NCI-H2107 treated with DMSO at 0.1 percent for 48 hours (cell line): ENCODE data around the gene PHF21B.

Experiments
- DNase-seq: peaks from one replicate; lab custom pipeline; 2025; ENCODE audit not compliant: unreplicated experiment; lab: John Stamatoyannopoulos, UW

Gene PHF21B

DNA sequence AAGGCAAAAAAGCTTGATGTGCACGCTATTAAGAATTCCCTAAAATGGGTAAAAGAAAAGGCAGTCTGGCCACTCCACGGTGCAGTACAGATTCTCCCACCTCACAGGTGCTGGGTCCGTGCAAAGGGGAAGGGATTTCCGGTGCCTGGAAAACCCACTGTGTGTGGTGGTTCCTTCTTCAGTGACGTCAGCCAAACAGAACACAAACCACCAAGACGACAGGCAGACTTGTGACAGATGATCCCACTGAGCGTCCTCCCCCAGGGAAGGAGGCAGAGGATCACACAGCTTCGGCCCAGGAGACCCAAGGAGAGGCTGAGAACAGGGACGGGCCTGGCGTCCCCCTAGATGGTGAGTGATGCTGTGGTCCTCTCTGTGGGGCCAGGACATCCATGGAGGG, 18.6 kb downstream of the PHF21B start:
- no peak for DNase-seq

DNA sequence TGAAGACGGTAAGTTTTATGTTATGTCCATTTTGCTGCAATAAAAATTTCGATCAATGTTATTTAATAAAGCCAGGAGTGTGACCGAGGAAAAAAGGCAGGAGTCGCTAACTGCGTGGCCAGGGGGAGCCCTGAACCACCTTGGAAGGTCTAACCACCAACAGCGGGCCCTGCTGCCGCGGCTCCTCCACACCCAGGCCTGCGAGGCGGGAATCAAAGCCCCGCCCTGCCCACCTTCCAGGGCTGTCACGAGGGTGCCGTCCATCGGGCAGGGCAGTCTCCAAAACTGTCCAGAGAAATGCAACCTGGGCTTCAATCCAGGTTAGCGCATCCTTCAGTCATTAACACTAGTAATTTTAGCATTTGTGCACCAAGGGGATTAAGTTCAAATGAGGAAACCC, 19.0 kb downstream of the PHF21B start:
- DNase-seq = no peak

DNA sequence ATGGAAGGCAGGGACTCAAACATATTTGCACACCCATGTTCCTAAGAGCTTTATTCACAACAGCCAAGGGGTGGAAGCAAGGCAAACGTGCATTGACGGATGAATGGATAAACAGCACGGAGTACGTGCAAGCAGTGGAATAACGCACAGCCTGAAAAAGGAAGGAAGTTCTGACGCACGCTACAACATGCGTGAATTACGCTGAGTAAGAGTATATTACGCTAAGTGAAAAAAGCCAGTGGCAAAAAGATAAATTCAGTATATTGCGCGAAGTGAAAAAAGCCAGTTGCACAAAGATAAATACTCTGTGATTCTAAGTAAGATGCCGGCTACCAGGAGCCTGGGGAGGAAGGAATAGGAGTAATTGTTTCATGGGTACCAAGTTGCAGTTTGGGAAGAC, 19.5 kb downstream of the PHF21B start:
- no peak for DNase-seq

DNA sequence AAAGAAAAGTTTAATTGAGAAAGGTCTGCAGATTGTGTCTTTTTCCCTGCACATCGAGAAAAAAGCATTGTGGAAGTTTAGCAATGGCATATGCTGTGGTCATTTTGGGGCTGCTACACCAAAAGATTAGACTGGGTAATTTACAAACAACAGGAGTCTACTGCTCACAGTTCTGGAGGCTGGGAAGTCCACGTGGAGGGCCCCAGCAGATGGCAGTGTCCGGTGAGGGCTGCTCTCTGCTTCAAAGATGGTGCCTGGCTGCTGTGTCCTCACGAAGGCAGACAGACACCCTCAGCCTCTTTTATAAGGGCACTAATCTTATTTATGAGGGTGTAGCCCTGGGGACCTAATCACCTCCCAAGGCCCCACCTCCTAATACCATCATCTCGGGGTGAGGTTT, 21.1 kb downstream of the PHF21B start:
- DNase-seq = no peak

DNA sequence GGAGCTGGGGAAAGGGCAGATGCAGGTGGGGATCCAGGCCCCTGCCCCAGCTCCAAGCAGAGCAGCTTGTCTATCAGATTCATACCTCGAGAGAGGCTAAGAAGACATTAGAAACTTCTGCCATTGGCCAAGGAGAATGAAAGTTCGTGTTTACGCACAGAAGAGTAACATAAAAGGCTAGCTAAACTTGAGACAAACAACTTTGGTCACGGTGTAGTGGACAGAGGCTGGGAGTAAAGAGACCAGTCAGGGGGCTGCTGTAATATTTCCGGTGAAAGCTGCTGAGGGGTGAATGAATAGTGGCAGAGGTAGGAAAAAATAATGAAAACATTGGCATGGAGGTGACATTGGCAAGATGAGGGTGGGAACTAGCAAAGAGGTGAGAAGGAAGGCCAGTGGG, 22.9 kb downstream of the PHF21B start:
- no peak for DNase-seq

DNA sequence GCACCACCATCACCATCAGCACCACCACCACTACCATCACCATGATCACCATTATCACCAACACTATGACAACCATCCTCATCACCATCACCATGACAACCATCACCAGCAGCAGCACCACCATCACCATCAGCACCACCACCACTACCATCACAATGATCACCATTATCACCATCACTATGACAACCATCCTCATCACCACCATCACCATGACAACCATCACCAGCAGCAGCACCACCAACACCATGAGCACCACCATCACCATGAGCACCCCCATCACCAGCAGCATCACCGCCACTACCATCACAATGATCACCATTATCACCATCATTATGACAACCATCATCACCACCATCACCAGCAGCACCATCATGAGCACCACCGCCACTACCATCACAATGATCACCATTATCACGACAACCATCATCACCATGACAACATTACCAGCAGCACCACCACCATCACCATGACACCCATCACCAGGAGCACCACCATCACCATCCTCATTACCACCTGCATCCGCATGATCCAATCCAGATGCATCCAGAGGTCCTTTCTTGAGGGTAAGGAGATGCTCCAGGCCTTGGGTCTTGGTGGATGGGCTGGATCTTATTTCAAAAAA, 23.8 kb downstream of the PHF21B start:
- no peak for DNase-seq

DNA sequence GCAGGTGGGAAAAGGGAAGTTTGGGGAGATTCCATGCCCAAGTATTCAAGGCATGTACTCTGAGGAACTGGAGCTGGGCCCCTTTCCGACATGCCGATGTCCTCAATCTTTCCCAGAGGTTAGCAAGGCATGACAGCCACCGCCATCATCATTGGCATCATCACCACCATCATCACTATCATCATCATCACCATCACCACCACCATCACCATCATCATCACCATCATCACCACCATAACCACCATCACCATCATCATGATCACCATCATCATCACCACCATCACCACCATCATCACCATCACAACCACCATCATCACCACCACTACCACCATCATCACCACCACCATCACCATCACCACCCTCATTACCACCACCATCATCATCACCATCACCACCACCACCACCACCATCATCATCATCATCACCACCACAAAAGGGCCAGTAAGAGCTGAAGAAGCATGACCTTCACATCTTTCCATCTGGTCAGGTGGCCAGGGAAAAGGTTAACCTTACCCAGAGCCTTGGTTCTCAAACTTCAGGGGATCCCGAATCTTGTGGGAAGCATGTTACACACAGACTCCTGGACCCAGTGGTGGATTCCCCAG, 25.8 kb downstream of the PHF21B start:
- DNase-seq = no peak

DNA sequence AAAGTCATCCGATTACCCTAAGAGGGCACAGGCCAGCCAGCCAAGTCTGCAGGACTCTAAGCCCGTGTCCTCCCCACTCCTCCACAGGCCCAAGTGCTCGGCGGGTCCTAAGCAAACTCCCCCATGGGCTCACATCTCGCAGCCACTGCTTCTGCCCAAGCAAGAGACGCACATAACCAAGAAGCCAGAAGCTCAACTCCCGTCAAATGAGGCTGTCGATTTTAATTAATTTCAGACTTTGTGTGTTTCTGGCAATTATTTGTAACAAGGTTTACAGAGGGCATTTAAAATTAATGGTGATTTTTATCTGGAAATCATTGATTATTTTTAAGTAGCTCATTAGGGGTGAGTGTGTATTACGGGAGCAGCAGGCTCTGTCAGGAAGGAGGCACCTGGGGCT, 27.4 kb downstream of the PHF21B start:
- DNase-seq = no peak

DNA sequence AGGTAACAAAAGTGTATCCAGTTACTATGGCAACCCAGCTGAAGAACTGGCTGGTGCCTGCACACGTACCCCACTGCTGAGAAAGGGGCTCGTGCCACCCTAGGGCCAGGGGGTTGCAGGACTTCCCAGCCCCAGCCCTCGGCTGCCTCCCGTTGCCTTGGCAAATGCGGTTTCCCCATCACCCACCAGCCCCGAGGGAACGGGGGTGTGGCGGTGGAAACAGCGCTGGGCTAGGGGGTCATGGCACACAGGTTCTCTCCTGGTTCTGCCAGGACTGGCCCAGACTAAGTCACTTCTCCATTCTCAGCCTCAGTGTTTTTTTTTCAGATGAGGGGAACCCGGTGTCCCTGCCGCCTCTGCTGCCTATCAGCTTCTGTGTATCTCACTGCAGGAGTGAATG, 27.9 kb downstream of the PHF21B start:
- DNase-seq = no peak

DNA sequence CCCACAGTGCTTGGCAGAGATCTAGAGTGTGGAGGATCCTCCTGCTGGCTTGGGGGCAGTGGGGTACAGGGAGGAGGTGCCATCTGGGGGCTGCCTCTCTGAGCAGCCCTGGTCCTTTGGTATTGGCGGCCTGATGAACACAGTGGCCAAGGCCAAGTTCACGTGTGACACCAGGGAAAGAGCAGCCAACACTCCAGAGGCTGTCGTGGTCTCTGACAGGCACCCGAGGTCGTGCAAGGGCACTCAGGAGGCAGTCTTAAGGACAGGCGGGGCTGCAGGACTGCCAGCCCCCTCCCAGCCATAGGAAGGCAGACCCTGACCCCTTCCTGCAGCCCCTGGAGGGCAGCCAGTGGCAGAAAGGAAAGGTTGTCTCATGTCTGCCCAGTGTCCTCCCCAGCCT, 30.7 kb downstream of the PHF21B start:
- no peak for DNase-seq

DNA sequence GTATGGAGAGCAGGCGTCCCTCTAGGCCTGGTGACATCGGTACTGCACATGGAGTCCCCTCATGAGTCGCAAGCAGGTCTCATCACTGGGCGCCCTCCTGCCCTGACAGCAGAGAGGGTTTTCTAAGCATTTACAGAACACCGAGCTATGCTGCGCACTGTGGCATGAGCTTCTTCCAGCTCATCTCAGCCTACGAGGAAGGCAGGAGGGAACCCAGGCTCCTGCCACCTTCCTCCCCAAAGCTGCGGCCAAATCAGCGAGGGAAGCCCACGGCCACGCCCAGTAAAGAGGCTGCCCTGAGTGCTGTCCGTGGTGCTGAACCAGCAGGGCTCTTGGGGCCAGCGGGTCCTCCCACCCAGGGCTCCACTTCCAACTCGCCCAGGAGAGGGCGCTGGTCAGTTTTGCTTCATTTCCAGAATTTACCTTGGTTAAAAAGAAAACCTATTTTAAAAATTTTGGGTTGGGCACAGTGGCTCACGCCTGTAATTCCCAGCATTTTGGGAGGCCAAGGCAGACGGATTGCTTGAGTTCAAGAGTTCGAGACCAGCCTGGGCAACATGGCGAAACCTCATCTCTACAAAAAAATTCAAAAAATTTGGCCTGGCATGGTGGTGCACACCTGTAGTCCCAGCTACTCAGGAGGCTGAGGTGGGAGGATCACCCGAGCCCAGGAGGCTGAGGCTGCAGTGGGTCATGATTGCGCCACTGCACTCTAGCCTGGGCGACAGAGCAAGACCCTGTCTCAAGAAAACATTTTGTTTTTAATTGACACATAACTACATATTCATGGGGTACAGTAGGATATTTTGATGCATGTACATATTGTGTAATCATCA, 34.2 kb downstream of the PHF21B start:
- DNase-seq = no peak

DNA sequence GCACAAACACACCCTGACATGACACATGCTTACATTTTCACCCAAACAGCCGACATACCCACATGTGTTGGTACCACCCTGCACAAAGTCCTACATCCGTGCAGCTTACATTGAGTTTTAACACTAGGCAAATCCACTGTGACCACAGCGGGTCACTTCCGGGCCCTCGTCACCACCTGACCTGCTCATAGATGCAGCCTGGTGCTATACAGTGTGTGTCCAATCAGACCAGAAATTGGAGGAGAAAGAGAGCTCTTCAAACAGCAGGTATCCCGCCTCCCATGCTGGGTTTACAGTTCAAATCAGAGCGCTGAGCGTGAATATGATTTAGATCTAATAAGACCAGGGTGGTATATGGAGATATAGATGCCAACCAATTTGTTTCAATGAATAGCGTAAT, 35.4 kb downstream of the PHF21B start:
- DNase-seq = no peak

DNA sequence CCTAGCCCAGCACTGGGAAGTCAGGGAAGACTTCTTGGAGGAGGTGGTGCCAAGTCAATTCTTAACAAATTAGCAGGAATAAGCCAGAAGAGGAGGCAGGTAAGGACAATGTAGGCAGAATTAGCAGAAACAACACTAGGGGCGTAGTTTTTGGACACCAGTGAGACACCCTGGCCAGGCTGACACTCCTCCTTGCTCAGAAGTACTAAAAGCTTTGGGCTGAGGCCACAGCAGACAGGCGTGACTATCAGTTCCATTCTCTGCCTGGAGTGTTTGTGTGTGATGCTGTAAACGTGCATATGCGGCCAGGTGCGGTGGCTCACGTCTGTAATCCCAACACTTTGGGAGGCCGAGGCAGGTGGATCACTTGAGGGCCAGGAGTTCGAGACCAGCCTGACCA, 36.0 kb downstream of the PHF21B start:
- no peak for DNase-seq

DNA sequence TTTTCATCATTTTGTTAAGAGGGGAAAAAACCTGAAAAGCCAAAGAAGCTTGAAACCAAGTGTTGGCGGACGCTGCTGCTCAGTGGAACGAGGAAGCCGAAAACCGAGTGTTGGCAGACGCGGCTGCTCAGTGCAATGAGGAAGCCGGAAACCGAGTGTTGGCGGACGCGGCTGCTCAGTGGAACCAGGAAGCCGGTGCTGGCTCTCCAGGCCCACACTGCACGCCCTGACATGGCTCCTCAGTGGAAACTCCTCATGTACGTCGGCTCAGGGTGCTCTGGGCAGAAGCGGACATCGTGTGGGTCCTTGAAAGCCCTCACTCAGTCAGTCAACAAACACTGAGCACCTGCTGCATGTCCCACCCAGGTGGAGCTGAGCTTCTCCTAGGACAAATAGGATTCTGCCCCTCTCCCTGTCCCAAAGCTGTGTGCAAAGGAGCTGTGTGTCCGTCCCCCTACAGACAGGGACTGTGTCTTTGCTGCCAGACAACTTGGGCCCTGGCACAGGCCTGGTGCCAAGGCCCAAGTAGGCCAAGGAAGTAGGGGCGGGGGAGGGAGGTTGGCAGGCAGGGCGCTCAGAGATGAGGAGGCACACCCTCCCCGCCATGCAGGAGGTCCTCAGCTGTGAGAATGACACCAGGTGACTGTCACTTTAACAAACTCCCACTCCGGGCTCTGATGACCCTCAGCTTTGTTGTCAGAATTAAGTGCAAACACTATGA, 37.3 kb downstream of the PHF21B start:
- DNase-seq = no peak

DNA sequence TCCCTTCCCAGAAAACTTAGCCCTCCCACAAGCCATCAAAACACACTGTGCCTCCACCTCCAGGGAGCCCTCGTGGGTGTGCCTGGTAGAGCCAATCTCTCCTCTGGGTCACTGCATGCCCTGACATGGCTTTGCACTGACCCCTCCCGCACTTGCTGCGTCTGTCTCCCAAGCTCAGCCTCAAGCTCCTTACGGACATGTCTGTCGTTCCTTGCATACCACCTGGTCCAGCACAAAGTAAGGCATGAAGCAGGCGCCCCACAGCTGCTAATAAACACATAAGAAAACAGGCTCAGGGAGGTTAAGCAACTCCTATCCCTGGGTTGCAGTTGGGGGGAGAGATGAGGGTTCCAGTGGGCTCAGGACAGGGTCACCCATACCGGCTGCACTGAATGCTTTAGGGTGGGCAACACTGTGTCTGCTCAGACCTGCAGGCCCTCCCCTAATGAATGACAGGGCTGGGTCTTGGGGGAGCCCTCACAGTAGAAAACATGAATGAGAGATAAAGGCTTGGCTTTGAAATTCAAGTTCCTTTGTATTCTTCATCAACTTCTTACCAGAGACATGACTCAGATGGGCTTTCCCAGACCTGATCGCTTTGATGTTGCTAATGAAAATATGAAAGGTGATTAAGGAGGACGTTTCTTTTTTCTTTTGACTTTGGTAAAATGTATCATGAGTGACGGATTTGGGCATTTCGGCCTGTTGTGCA, 38.0 kb downstream of the PHF21B start:
- DNase-seq = no peak

DNA sequence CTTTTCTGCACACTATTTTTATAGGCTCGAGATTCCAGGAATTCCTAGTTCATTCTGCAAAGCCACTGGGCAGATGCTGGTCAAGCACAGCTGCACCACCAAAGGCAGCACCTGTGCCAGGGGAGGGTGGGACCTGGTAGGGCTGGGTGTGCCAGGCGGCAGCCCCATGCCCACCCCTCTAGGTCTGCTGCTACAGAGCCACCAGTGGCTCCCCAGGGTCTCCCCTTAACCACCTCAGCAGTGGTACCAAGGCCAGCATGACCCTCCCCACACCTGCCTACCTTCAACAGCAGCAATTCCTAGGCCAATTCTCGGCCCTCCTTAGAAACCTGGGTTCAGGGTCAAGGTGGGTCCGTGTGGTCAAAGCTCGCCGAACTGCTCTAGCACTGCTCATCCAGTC, 39.5 kb downstream of the PHF21B start:
- no peak for DNase-seq

DNA sequence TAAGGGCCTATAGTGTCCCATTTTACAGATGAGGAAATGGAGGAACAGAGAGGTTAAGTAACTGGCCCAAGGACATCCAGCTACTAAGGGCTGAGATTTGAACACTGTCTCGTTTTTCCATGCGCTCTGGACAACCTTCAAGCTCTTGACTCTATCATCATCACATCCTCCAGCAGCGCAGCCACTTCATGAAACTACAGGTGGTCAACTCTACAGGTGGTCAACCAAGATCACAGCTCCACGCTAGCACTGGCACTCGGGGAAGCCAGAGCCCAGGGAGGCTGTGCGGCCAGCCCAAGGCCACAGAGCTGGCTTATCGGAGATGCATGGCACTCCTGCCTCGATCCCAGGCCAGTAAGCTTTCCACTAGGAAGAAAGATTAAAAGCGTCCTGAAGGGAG, 40.0 kb downstream of the PHF21B start:
- DNase-seq = no peak

DNA sequence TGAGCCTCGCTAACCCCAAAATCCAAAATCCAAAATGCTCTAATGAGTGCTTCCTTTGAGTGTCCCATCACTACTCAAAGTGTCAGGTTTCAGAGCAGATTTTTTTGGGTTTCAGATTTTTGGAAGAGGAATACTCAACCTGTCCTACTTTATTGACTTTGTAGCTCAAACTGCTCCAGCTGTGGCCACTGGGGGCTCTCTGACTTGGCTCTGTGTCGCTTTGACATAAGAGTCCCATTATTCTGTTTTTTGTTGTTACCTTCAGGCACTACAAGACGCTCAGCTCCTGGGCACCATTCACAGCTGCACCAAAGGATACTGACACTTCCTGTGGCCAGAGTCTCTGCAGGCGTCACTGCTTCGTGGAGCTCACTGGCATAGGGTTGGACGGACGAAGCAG, 41.1 kb downstream of the PHF21B start:
- no peak for DNase-seq

DNA sequence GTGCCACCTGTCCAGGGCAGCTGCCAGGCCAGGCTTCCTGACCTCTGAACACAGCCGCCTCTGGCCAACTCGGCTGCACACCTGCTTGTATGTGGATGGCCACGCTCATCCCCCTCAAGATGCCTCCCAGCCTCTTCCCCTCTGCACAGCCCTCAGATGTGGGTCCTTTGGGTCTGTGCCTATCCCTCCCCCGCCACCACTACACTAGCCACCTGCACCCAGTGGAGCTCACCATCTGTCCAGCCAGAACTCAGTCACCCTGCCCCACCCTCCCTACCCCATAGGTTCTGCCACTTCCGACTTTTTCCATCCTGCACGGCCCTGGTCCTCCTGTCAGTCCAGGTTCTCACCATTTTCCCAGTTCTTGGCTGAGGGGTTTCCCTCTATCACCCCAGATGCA, 44.6 kb downstream of the PHF21B start:
- no peak for DNase-seq

DNA sequence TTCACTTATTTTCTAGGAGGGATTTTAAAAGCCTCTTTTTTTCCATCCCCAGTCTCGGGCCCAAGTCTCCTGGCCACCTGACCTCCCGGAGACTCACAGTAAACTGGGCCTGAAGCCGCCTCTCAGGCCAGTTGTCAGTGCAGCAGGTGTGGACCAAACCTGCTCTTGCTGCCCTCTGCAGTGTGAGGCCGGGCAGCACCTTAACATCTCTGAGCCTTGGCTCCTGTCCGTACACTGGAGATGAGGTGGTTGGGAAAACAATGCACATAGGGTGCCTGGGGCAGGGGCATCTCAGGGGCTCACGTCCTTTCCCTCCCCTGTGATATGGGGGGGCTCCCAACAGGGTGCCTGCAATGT, 45.1 kb downstream of the PHF21B start:
- DNase-seq = no peak
